Cardiac septum (tissue), 1 donor: Measurements from ENCODE around the gene COX19. TPM values are rescaled to one million over a fixed set of nuclear protein-coding genes. Genes with fewer than 3 reads are reported as not detected.
A peak's percentile ranks its signal among the peaks of the same experiment; 100 is the strongest.

Experiments used
- DNase-seq: peaks from one replicate; pipeline ENCODE4 v3.0.0-alpha.2; 2020; ENCODE audit warnings: low spot score
- intact Hi-C: fragments of 100-400 bp; cut with DNase I; formaldehyde crosslinking; loops from one replicate; pipeline ENCODE4 v1.14.0; 2022
- total RNA-seq: library from RNA; stranded (reverse); fragmentation: NEBNext Ultra II Directional; extraction: Animal tissue kit (Norgen Biotek cat#: 25700); gene quantifications from one replicate; pipeline ENCODE4 v1.2.1, GENCODE V29; 2021
- donor health status: DM: no; HTN: no; CAD: no.

Gene COX19
- total RNA-seq, 1 donor from 2014 or later, result 7.3 TPM

GRCh38 chr7:994592-995308, 19.4 kb upstream of the COX19 start:
- no peak for DNase-seq
- intact Hi-C loops, result loop anchor here (5.0 kb wide), 1 partner anchor 183 kb away; no protein-coding TSS in a partner anchor

GRCh38 chr7:992709-993607, 17.6 kb upstream of the COX19 start:
- peak; percentile 98 for DNase-seq
- intact Hi-C loops, result loop anchor here (1.0 to 5.0 kb wide), 2 partner anchors 72 to 184 kb away; no protein-coding TSS in a partner anchor

- DNase-seq, result no peak
- intact Hi-C loops, result loop anchor here (5.0 kb wide), 1 partner anchor 185 kb away; no protein-coding TSS in a partner anchor
These were observed 16.6 kb upstream of the COX19 start for GRCh38 chr7:991729-992656.

GRCh38 chr7:990933-991728, 15.8 kb upstream of the COX19 start:
- no peak for DNase-seq
- intact Hi-C loops, result loop anchor here (5.0 kb wide), 1 partner anchor 186 kb away; no protein-coding TSS in a partner anchor

DNA sequence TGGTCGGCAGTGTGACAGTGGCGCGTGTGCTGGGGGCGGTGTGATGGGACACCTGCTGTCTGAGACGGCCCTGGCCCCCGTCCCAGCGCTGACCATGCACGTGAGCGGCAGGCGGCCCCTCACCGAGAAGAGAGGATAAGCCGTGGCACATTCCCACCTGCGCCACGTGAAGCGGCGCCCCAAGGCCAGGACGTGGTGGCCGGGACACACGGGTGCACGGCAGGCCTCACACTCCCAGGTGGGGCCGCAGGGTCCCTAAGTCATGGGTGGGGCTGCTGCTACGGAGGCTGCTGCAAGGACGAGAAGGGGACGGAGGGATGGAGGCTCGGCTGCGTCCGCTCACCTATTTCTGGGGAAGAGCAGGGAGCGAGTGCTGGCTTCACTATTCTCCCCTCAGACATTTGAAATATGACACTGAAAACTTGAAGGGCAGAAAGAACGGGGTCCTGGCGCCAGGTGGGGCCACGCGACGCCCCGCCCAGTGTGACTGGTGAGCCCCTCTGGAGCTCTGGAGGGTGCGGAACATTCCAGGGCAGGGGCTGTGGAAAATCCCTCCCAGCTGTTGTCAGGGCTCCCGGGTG, 15.1 kb upstream of the COX19 start:
- intact Hi-C loops, result loop anchor here (5.0 kb wide), 1 partner anchor 187 kb away; no protein-coding TSS in a partner anchor
- no peak for DNase-seq

- DNase-seq, result no peak
- intact Hi-C loops, result no loop called here
These were observed 13.7 kb upstream of the COX19 start for GRCh38 chr7:988963-989529.

GRCh38 chr7:988426-988911, 13.1 kb upstream of the COX19 start:
- intact Hi-C loops, result no loop called here
- DNase-seq, result no peak

GRCh38 chr7:987909-988308, 12.6 kb upstream of the COX19 start:
- intact Hi-C loops, result no loop called here
- no peak for DNase-seq

DNA sequence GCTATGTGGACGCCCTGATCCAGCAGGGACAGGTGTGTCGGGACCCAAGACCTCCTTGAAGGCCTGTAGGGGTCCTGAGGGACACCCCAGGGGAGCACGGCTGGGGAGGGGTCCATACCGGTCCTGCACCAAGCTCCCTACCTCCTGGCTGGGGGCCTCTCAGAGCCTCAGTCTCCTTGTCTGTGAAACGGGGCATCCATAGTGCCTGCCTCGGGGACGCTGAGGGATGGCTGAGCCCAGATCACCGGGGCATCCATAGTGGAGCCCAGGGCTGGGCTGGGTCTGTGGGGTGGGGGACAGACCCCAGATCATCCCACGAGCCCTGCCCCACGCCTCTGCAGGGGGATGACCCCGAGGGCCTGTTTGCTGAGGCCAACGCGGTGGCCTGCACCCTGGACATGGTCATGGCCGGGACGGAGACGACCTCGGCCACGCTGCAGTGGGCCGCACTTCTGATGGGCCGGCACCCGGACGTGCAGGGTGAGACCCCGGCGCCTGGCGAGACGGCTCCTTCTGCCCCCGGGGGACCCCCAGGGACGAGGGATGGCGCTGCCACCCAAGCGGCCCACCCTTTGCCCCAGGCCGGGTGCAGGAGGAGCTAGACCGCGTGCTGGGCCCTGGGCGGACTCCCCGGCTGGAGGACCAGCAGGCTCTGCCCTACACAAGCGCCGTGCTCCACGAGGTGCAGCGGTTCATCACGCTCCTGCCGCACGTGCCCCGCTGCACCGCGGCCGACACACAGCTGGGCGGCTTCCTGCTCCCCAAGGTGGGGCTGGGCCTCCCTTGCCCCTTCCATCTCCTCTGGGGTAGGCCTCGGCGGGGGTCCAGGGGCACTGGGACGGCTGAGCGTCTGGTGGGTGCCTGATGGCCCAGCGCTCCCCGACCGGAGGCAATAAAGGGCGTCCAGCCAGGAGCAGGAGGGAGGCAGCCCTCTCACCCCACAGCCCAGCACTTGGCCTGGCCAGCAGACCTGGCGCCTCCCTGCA, 11.7 kb upstream of the COX19 start:
- no peak for DNase-seq

DNA sequence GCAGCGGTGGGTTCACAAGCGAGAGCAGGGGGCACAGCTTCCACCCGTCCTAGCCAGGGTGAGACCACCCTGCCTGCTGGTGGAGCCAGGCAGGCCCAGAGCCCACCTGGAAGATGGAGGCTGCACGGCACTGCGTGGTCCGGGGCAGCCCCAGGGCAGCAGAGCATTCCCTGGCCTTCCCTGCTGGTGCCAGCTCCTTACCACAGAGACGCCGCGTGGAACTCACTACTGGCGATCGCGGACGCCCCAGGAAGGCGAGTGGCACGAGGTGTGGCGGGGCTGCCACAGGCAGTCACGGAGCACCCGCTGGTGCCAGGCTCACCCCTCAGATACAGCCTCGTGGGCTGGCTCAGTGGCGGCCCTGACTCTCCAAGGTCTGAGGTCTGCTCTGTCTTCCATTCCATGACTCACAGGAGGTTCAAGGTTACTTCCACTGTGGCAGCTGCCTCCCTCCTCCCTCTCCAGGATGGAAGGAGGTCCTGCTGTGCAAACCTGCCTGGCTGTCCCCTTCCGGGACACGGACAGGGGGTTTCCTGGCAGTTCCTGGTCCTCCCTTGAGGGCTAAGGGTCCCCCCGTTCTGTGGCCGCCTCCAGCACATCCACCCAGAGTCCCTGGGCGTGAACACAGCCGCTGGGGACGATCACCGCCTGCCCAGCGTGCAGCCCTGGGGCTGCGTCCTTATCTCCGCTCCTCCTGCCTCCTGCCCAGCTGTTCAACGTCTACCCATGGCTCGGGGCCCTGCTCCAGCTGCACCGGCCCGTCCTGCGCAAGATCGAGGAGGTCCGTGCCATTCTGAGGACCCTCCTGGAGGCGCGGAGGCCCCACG, 10.8 kb upstream of the COX19 start:
- DNase-seq, result no peak
- intact Hi-C loops, result no loop called here

More for the DNA sequence above, 11.7 kb upstream of the COX19 start:
- intact Hi-C loops, result no loop called here

DNA sequence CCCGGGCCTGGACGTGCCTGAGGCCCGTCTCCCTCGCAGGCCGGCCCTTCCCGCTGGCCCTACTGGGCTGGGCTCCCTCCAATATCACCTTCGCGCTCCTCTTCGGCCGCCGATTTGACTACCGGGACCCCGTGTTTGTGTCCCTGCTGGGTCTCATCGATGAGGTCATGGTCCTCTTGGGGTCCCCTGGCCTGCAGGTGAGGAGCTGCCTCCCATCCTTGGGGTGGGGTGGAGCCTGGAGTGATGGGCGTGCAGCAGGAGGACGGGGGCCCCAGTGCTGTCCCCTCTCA, 9.7 kb upstream of the COX19 start:
- intact Hi-C loops, result no loop called here
- DNase-seq, result no peak

DNA sequence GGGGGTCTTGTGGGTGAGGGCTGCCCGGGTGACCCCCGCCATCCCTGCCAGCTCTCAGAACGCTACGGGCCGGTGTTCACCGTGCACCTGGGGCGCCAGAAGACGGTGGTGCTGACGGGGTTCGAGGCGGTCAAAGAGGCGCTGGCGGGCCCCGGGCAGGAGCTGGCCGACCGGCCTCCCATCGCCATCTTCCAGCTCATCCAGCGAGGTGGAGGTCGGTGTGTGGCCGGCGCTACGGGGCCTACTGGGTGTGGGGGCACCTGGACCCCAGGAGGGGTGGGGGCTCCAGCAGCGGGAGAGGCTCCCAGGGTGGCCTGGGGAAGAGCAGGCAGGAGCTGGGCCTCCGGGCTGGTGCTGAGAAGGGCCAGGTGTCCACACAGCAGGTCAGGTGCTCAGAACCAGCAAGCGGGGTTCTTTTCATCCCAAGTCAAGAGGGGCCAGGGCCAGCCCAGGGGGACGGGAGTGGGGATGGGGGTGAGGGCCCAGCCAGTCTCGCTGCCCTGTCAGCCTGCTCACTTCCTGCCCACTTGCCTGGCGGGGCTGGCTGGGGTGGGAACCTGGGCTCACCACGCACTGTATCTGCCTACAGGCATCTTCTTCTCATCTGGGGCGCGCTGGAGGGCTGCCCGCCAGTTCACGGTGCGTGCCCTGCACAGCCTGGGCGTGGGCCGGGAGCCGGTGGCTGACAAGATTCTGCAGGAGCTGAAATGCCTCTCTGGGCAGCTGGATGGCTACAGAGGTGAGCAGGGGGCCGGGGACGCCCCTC, 9.2 kb upstream of the COX19 start:
- intact Hi-C loops, result no loop called here
- no peak for DNase-seq

- intact Hi-C loops, result no loop called here
These were observed 8.3 kb upstream of the COX19 start for GRCh38 chr7:983616-984071.

DNA sequence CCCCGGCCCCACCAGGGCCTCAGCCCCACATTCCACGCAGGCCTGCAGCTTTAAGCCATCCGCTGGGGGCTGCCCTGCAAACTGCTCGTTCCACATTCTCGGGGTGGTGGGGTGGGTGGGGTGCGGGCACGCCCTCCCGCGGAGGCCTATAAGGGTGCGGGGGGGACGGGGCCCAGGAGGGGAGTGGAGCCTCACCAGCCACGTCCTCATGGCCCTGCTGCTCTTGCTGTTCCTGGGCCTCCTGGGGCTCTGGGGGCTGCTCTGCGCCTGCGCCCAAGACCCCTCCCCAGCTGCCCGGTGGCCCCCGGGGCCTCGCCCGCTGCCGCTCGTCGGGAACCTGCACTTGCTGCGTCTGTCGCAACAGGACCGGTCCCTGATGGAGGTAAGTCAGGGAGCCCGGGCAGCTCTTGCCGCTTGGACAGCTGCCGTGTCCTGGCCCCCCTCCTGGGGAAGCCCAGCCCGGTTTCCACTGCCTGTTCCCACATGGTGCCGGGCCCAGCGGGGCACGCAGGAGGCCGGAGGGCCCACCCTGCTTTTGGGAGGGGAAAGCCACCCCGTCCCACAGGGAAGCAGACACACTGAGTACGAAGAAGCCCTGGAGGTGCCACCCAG, 7.8 kb upstream of the COX19 start, which contains the start of gene CYP2W1:
TSS of gene CYP2W1 (plus strand) at position 178 of the 612 bp plus-strand sequence. CDS start at position 209, 31 bp downstream.
- intact Hi-C loops, result no loop called here
- no peak for DNase-seq

More at GRCh38 chr7:983616-984071, 8.3 kb upstream of the COX19 start:
- no peak for DNase-seq
